HepG2 (cell line): ENCODE measurements around the gene BCAS4.

Experiments used
- ATF2 ChIP-seq: sonication (generic); formaldehyde crosslinking; IDR thresholded peaks from 2 replicates; pipeline ENCODE4 v1.4.0; 2020; ENCODE audit warnings: missing genetic modification reagents
- HDAC2 ChIP-seq: sonication (generic); formaldehyde crosslinking; IDR thresholded peaks from 2 replicates; pipeline ENCODE4 v1.4.0; 2020; ENCODE audit warnings: missing genetic modification reagents
- MTA1 ChIP-seq: sonication (generic); formaldehyde crosslinking; IDR thresholded peaks from 2 replicates; pipeline ENCODE4 v1.4.0; 2020; ENCODE audit warnings: missing genetic modification reagents, mild to moderate bottlenecking, borderline replicate concordance
- PATZ1 ChIP-seq: sonication (generic); formaldehyde crosslinking; IDR thresholded peaks from 2 replicates; pipeline ENCODE4 v1.4.0; 2020; ENCODE audit warnings: missing genetic modification reagents
- ZNF430 ChIP-seq: sonication (generic); formaldehyde crosslinking; IDR thresholded peaks from 2 replicates; pipeline ENCODE4 v1.9.0; 2021; ENCODE audit warnings: mild to moderate bottlenecking, missing genetic modification reagents
- TF ChIP-seq, protein P1 (sequence below): sonication (generic); formaldehyde crosslinking; IDR thresholded peaks from 2 replicates; pipeline ENCODE4 v1.4.0; 2020; ENCODE audit warnings: missing genetic modification reagents; ENCODE audit errors: not compliant biosample characterization

DNA sequence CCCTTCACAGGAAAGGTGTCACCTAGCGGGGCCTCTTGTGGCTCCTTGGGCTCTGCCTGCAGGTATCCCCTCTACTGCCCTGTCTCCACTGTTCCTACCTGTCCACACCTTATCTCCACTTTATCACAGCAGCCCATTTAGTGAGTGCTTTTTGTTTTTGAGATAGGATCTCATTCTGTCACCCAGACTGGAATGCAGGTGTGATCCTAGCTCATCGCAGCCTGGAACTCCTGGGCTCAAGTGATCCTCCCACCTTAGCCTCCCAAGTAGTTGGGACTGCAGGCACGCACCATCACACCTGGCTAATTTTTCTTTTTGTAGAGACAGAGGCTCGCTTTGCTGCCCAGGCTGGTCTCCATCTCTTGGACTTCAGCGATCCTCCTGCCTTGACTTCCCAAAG lies 48.0 kb downstream of the BCAS4 start:
- TF ChIP-seq HDAC2 = no peak
- no peak for TF ChIP-seq ATF2 (CRISPR knock-in tag)
- no peak for TF ChIP-seq MTA1
- no peak for TF ChIP-seq PATZ1 (CRISPR knock-in tag)
- no peak for TF ChIP-seq ZNF430 (CRISPR knock-in tag)
- TF ChIP-seq, protein P1, sequence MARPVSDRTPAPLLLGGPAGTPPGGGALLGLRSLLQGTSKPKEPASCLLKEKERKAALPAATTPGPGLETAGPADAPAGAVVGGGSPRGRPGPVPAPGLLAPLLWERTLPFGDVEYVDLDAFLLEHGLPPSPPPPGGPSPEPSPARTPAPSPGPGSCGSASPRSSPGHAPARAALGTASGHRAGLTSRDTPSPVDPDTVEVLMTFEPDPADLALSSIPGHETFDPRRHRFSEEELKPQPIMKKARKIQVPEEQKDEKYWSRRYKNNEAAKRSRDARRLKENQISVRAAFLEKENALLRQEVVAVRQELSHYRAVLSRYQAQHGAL (CRISPR knock-in tag) = no peak
